ENCODE measurements around the gene CRK. TPM values are rescaled to one million over a fixed set of nuclear protein-coding genes. Genes with fewer than 3 reads are reported as not detected.

Gene CRK
- total RNA-seq, 1 experiment from 2014 or later, result 41.8 TPM

- Histone ChIP-seq H2AFZ (ENCODE audit: low read length) (no peak overlapping the region), H3K79me2 (ENCODE audit: low read length) (no peaks in the 10 kb centered on the region), H4K20me1 (ENCODE audit: low read length) (no peaks in the 10 kb centered on the region), H3K9me2 (replicated peaks; ENCODE audit: low read length) (no peaks in the 10 kb centered on the region), H3K27me3 (ENCODE audit: low read length) (no peaks in the 10 kb centered on the region), H3K27ac (ENCODE audit: low read length) (no peak overlapping the region), H3K4me2 (ENCODE audit: low read length) (no peak overlapping the region), H3K4me3 (ENCODE audit: low read length) (no peak overlapping the region), H3K36me3 (ENCODE audit: low read depth, low read length) (no peaks in the 10 kb centered on the region; the same call in 1 of the 2 replicates), H3K9ac (ENCODE audit: low read length) (no peak overlapping the region), H3K9me3 (ENCODE audit: low read length) (no peaks in the 10 kb centered on the region), H3F3A (ENCODE audit: low read length, unreplicated experiment) (no peaks in the 10 kb centered on the region), H3K4me1 (ENCODE audit: insufficient read depth, low read length) (no peaks in the 10 kb centered on the region)
- CTCF ChIA-PET, result no interaction called here
- TF ChIP-seq EZH2 (IDR thresholded peaks at IDR 0.05; ENCODE audit: low read length, unreplicated experiment) (no peak), EZH2phosphoT487 (IDR thresholded peaks at IDR 0.05; ENCODE audit: borderline replicate concordance, low read length) (no peak), CTCF (conservative IDR thresholded peaks at IDR 0.05; ENCODE audit: low read depth, low read length) (no peak)
- POLR2A ChIA-PET (ENCODE audit: unreplicated experiment), result no interaction called here
- no peak for DNase-seq
- ATAC-seq, result no peak
- intact Hi-C loops (cut with micrococcal nuclease), result no loop called here
- BruUV-seq (replicated peaks), result no TSS peak
These were observed 15.5 kb upstream of the CRK start for GRCh38 chr17:1471490-1471889.

- H3K4me2 ChIP-seq (ENCODE audit: low read length), result no peak overlapping the region
- H4K20me1 ChIP-seq (ENCODE audit: low read length), result no peaks in the 10 kb centered on the region
- ATAC-seq, result no peak
- no peak overlapping the region for H3K4me3 ChIP-seq (ENCODE audit: low read length)
- H3K27ac ChIP-seq (ENCODE audit: low read length), result no peak overlapping the region
- no peak for DNase-seq
- H3K36me3 ChIP-seq (ENCODE audit: low read depth, low read length), result no peaks in the 10 kb centered on the region
- H3K9me3 ChIP-seq (ENCODE audit: low read length), result no peaks in the 10 kb centered on the region
- CTCF ChIA-PET, result no interaction called here
- H3F3A ChIP-seq (ENCODE audit: low read length, unreplicated experiment), result no peaks in the 10 kb centered on the region
- no peak for TF ChIP-seq EZH2 (IDR thresholded peaks at IDR 0.05; ENCODE audit: low read length, unreplicated experiment)
- TF ChIP-seq CTCF (conservative IDR thresholded peaks at IDR 0.05; ENCODE audit: low read depth, low read length), result no peak
- no peak for TF ChIP-seq EZH2phosphoT487 (IDR thresholded peaks at IDR 0.05; ENCODE audit: borderline replicate concordance, low read length)
- H2AFZ ChIP-seq (ENCODE audit: low read length), result no peak overlapping the region
- intact Hi-C loops (cut with micrococcal nuclease), result no loop called here
- POLR2A ChIA-PET (ENCODE audit: unreplicated experiment), result no interaction called here
- no peaks in the 10 kb centered on the region for H3K79me2 ChIP-seq (ENCODE audit: low read length)
- H3K9ac ChIP-seq (ENCODE audit: low read length), result no peak overlapping the region
- H3K4me1 ChIP-seq (ENCODE audit: insufficient read depth, low read length), result no peaks in the 10 kb centered on the region
- no peaks in the 10 kb centered on the region for H3K9me2 ChIP-seq (replicated peaks; ENCODE audit: low read length)
- H3K27me3 ChIP-seq (ENCODE audit: low read length), result no peaks in the 10 kb centered on the region
- BruUV-seq (replicated peaks), result no TSS peak
These were observed 14.9 kb upstream of the CRK start for GRCh38 chr17:1470755-1471462.

GRCh38 chr17:1470071-1470754 lies 14.2 kb upstream of the CRK start:
- no peaks in the 10 kb centered on the region for H3K9me2 ChIP-seq (replicated peaks; ENCODE audit: low read length)
- intact Hi-C loops (cut with micrococcal nuclease), result no loop called here
- CTCF ChIA-PET, result no interaction called here
- H3K27ac ChIP-seq (ENCODE audit: low read length), result no peak overlapping the region
- no TSS peak for BruUV-seq (replicated peaks)
- no peaks in the 10 kb centered on the region for H3F3A ChIP-seq (ENCODE audit: low read length, unreplicated experiment)
- no peaks in the 10 kb centered on the region for H3K4me1 ChIP-seq (ENCODE audit: insufficient read depth, low read length)
- no peak overlapping the region for H2AFZ ChIP-seq (ENCODE audit: low read length)
- H3K4me3 ChIP-seq (ENCODE audit: low read length), result no peak overlapping the region
- H3K9ac ChIP-seq (ENCODE audit: low read length), result no peak overlapping the region
- H4K20me1 ChIP-seq (ENCODE audit: low read length), result no peaks in the 10 kb centered on the region
- DNase-seq, result no peak
- no peaks in the 10 kb centered on the region for H3K36me3 ChIP-seq (ENCODE audit: low read depth, low read length)
- TF ChIP-seq CTCF (conservative IDR thresholded peaks at IDR 0.05; ENCODE audit: low read depth, low read length), result no peak
- TF ChIP-seq EZH2 (IDR thresholded peaks at IDR 0.05; ENCODE audit: low read length, unreplicated experiment), result no peak
- TF ChIP-seq EZH2phosphoT487 (IDR thresholded peaks at IDR 0.05; ENCODE audit: borderline replicate concordance, low read length), result no peak
- no peaks in the 10 kb centered on the region for H3K79me2 ChIP-seq (ENCODE audit: low read length)
- no peak for ATAC-seq
- H3K4me2 ChIP-seq (ENCODE audit: low read length), result no peak overlapping the region
- H3K27me3 ChIP-seq (ENCODE audit: low read length), result no peaks in the 10 kb centered on the region
- H3K9me3 ChIP-seq (ENCODE audit: low read length), result no peaks in the 10 kb centered on the region
- POLR2A ChIA-PET (ENCODE audit: unreplicated experiment), result no interaction called here

All from PC-3 (cell line).